Measurements from ENCODE around the gene SMYD3. TPM values are rescaled to one million over a fixed set of nuclear protein-coding genes. Genes with fewer than 3 reads are reported as not detected.
A peak's percentile ranks its signal among the peaks of the same experiment; 100 is the strongest.

Gene SMYD3
- total RNA-seq, 1 donor from 2014 or later: 35.4 TPM

DNA sequence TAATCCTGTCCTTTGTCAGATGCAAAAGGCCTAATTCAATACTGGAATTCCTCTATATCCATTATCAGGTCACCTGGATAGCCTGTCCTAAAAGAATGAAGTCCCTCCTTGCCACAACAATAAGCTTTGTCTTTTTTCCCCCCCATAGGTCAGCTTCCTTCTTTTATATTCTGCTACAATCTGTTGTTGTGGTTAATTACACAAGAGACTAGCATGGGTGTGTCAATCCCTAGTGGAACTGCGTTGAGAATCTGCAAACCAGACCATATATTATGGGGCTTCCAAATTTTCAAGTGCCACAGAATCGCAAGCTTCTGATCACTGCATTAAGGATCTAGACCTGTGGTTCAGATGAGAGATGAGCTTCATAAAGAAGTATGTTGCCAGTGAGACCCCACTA lies 349.6 kb downstream of the SMYD3 start:
- H3K9me3 Mint-ChIP-seq (ENCODE audit: unreplicated experiment): no peaks in the 10 kb centered on the region
- H3K27ac Mint-ChIP-seq (ENCODE audit: unreplicated experiment): no peak overlapping the region
- TF ChIP-seq, protein P1, sequence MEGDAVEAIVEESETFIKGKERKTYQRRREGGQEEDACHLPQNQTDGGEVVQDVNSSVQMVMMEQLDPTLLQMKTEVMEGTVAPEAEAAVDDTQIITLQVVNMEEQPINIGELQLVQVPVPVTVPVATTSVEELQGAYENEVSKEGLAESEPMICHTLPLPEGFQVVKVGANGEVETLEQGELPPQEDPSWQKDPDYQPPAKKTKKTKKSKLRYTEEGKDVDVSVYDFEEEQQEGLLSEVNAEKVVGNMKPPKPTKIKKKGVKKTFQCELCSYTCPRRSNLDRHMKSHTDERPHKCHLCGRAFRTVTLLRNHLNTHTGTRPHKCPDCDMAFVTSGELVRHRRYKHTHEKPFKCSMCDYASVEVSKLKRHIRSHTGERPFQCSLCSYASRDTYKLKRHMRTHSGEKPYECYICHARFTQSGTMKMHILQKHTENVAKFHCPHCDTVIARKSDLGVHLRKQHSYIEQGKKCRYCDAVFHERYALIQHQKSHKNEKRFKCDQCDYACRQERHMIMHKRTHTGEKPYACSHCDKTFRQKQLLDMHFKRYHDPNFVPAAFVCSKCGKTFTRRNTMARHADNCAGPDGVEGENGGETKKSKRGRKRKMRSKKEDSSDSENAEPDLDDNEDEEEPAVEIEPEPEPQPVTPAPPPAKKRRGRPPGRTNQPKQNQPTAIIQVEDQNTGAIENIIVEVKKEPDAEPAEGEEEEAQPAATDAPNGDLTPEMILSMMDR (IDR thresholded peaks at IDR 0.05; ENCODE audit: unreplicated experiment): no peak
- no peak for DNase-seq (ENCODE audit: low spot score)
- no peaks in the 10 kb centered on the region for H3K27me3 Mint-ChIP-seq (ENCODE audit: unreplicated experiment)
- H3K4me1 Mint-ChIP-seq (ENCODE audit: unreplicated experiment): peaks cover 9% of the 10 kb centered on the region
- no peak overlapping the region for H3K4me3 Mint-ChIP-seq (ENCODE audit: unreplicated experiment)
- H3K36me3 Mint-ChIP-seq (ENCODE audit: low read depth, unreplicated experiment): no peaks in the 10 kb centered on the region

DNA sequence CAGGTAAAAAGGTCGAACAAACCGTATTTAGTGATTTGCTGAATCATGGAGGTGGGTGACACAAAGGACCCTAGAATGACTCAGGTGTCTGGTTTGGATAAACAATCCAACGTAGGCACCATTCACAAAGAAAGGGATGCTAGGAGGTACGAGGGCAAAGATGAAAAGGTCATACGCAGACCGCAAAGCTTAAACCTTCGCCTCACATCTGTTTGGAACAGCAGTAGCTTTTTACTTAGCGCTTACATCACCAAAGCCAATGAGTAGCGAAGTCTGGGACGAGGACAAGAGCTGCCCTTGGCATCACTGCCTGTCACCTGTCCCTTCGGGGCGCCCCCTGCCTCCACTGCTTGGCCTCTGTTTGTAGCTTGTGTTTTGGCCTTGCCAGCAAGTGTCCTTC lies 350.2 kb downstream of the SMYD3 start:
- Mint-ChIP-seq H3K9me3 (ENCODE audit: unreplicated experiment) (no peaks in the 10 kb centered on the region), H3K4me1 (ENCODE audit: unreplicated experiment) (peaks cover 14% of the 10 kb centered on the region), H3K27ac (ENCODE audit: unreplicated experiment) (no peak overlapping the region), H3K27me3 (ENCODE audit: unreplicated experiment) (no peaks in the 10 kb centered on the region), H3K4me3 (ENCODE audit: unreplicated experiment) (no peak overlapping the region), H3K36me3 (ENCODE audit: low read depth, unreplicated experiment) (no peaks in the 10 kb centered on the region)
- TF ChIP-seq, protein P1 (IDR thresholded peaks at IDR 0.05; ENCODE audit: unreplicated experiment): no peak
- DNase-seq (ENCODE audit: low spot score): no peak

DNA sequence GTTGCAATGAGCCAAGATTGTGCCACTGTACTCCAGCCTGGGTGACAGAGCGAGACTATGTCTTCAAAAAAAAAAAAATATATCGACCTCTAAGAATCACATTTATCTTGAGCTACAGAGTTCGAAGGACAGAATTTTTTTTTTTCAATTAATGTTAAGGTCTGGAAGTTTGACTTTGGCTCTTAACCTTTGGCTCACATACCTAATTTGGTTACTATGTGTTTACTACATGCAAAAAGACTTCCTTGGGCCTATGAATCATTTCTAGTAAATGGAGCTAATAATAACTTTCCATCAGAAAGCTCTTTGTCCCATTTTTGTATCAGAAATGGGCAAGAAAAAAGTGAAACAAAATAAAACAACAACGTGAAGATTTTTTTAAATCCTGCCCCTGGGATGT lies 351.2 kb downstream of the SMYD3 start:
- no peaks in the 10 kb centered on the region for H3K36me3 Mint-ChIP-seq (ENCODE audit: low read depth, unreplicated experiment)
- no peak for DNase-seq (ENCODE audit: low spot score)
- TF ChIP-seq, protein P1 (IDR thresholded peaks at IDR 0.05; ENCODE audit: unreplicated experiment): no peak
- H3K4me3 Mint-ChIP-seq (ENCODE audit: unreplicated experiment): no peak overlapping the region
- no peaks in the 10 kb centered on the region for H3K27me3 Mint-ChIP-seq (ENCODE audit: unreplicated experiment)
- H3K27ac Mint-ChIP-seq (ENCODE audit: unreplicated experiment): no peak overlapping the region
- H3K4me1 Mint-ChIP-seq (ENCODE audit: unreplicated experiment): peaks cover 20% of the 10 kb centered on the region
- no peaks in the 10 kb centered on the region for H3K9me3 Mint-ChIP-seq (ENCODE audit: unreplicated experiment)

GRCh38 chr1:246153796-246154212 lies 353.3 kb downstream of the SMYD3 start:
- no peak overlapping the region for H3K27ac Mint-ChIP-seq (ENCODE audit: unreplicated experiment)
- H3K4me1 Mint-ChIP-seq (ENCODE audit: unreplicated experiment): peaks cover 20% of the 10 kb centered on the region
- TF ChIP-seq, protein P1 (IDR thresholded peaks at IDR 0.05; ENCODE audit: unreplicated experiment): no peak

GRCh38 chr1:246152986-246153431 lies 354.1 kb downstream of the SMYD3 start:
- Mint-ChIP-seq H3K27ac (ENCODE audit: unreplicated experiment) (peak overlapping the region; percentile 22), H3K4me3 (ENCODE audit: unreplicated experiment) (no peak overlapping the region), H3K36me3 (ENCODE audit: low read depth, unreplicated experiment) (no peaks in the 10 kb centered on the region), H3K4me1 (ENCODE audit: unreplicated experiment) (peaks cover 20% of the 10 kb centered on the region), H3K9me3 (ENCODE audit: unreplicated experiment) (no peaks in the 10 kb centered on the region), H3K27me3 (ENCODE audit: unreplicated experiment) (peaks cover 2% of the 10 kb centered on the region)
- no peak for DNase-seq (ENCODE audit: low spot score)
- TF ChIP-seq, protein P1 (IDR thresholded peaks at IDR 0.05; ENCODE audit: unreplicated experiment): no peak

More at GRCh38 chr1:246153796-246154212, 353.3 kb downstream of the SMYD3 start:
- Mint-ChIP-seq H3K36me3 (ENCODE audit: low read depth, unreplicated experiment) (no peaks in the 10 kb centered on the region), H3K27me3 (ENCODE audit: unreplicated experiment) (no peaks in the 10 kb centered on the region), H3K9me3 (ENCODE audit: unreplicated experiment) (no peaks in the 10 kb centered on the region), H3K4me3 (ENCODE audit: unreplicated experiment) (no peak overlapping the region)
- DNase-seq (ENCODE audit: low spot score): no peak

Measured in endothelial cell (in vitro differentiated cells).